GM11168 (cell line): ENCODE results near the gene IDH3A.

Source experiments
- in situ Hi-C: fragments of 300-500 bp; cut with MboI; formaldehyde crosslinking; loops from one replicate; pipeline ENCODE4 v1.12.0; 2022; ENCODE audit warnings: low sequenced_read_pairs; ENCODE audit not compliant: unreplicated experiment

IDH3A gene

DNA sequence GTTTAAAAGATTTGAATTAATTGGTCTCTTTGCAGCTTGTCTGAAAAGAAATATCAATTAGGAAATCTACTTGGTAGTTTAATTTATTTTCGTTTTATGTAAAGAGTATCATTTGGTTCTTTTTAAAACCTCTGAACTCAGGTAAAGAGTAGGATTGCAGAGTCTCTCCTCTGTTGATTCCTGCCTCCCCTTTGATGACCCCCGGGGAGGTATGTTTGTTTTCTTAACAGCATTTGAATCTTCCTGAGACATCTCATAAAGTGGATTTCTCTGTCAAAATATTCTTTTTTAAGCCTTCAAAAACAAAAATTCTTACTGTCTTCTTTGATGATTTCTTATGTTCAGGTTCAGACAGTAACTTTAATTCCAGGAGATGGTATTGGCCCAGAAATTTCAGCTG lies 8.0 kb downstream of the IDH3A start:
- in situ Hi-C loops: no loop called here

DNA sequence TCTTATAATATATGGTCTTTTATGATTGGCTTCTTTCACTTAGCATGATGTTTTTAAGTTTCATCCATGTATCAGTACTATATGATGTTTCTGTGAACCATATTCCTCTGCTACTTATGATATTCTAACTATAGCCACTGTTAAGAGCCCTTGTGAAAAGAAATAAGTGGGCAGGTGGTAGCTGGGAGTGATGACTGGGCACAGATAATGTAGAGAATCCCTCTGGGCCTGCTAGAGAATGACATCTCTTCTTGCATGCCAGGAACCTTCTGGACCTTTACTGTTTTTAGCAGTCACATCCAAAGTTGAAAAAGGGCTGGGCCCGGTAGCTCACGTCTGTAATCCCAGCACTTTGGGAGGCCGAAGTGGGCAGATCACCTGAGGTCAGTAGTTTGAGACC lies 10.2 kb downstream of the IDH3A start:
- in situ Hi-C loops: no loop called here

DNA sequence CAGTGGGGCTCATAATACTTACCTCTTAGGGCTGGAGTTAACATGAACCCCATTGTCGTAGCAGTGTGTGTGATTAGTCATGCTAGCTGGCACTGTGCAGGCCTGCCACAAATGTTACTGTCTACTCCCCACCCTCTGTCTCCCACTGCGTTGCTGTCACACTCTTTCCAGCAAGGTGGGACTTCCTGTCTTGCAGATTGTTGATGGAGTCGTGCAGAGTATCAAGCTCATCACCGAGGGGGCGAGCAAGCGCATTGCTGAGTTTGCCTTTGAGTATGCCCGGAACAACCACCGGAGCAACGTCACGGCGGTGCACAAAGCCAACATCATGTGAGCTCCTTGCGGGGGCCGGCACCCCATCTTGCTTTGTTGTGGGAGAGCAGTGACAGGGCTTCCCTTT lies 12.9 kb downstream of the IDH3A start:
- in situ Hi-C loops: no loop called here

DNA sequence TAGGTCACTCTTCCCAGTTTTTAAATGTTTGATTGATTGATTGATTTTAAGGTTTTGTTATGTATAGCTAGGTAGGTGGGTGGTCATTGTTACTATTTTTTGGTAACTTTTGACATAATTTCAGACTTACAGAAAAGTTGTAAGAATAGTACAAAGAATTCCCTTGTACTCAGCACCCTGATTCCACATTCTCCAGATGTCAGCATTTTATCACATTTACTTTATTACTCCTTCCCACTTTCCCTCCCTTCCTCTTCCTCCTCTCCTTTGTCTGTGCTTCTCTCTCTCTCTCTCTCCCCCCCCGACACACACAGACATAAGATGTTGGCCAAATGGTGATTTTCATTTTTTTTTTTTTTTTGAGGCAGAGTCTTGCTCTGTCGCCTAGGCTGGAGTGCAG lies 14.8 kb downstream of the IDH3A start:
- in situ Hi-C loops: no loop called here

DNA sequence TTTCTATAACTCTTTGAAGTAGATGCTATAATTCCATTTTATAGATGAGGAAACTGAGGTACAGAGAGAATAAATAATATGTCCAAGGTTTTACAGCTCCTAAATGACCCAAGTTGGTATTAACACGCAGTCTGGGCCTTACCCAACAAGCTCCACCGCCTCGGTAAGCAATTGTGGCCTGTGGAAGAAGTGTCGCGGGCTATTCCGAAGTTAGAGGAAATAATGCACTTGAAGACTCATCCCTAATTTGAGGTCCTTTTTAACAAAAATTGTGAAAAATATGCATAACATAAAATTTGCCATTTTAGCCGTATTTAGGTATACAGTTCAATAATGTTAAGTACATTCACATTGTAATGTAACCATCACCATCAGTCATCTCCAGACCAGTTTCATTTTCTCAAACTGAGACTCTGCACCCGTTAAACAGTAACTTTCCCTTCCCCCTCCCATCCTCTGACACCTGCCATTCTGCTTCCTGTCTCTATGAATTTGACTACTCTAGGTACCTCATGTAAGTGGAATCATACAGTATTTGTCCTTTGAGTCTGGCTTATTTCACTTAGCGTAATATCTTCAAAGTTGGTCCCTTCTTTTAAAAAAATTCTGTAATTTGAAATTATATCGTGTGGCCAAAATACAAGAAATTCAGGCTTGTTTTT lies 18.2 kb downstream of the IDH3A start:
- in situ Hi-C loops: no loop called here

DNA sequence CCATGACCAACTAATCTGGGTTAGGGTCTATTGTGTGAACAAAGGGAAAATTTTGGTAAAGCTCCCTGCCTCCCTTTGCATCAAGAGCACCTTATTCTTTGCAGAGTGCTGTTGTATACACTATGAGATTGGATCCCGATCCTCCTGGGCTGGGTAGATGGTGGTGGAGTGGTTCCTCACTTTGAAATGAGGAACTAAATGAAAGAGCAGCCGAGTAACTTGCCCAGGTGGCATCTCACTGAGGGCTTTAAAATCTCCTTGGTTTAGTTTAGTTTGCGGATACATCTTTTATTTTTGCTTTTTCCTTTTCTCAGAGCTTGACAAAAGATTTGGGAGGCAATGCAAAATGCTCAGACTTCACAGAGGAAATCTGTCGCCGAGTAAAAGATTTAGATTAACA lies 19.4 kb downstream of the IDH3A start:
- in situ Hi-C loops: no loop called here

DNA sequence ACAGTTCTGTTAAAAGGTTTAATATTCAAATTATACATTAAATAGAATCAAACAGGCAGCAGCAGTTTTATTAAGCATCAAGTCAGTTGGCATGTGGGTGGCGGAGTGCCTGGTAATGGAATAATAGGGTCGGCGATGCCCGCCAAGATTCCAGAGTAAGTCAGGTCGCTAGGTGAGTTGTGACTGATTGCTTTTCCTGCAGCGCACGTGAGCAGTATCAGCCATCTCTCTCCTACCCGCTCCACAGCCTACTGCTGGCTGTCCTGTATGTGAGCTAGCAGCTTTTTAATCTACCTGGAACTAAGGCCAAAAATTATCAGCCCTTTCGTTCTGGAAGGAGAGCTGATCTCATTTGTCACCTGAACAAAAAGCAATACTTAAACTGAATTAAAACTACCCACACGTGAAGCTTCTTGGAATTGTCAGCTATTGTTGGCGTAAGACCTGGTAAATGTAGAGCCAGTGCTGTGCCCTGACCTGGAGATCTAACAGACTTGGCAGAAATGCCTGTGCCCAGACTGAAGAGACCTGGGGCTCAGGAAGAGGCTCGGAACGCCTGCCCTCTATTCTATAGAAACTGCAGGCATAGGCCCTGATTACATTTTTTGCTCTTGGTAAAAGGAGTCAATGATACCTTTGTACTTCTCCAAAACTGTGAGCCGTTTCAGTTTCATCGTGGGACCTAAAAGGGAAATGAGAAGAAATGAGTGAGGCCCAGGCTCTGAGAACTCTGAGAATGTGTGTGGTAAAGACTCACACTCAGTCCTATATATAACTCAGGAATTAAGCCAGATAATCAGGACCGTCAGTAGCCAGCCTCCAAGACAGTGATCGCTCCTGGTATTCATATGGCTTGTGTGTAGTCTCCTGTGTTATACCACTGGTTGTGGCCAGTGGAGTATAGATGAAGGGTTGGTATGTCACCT lies 21.9 kb downstream of the IDH3A start:
- in situ Hi-C loops: no loop called here

DNA sequence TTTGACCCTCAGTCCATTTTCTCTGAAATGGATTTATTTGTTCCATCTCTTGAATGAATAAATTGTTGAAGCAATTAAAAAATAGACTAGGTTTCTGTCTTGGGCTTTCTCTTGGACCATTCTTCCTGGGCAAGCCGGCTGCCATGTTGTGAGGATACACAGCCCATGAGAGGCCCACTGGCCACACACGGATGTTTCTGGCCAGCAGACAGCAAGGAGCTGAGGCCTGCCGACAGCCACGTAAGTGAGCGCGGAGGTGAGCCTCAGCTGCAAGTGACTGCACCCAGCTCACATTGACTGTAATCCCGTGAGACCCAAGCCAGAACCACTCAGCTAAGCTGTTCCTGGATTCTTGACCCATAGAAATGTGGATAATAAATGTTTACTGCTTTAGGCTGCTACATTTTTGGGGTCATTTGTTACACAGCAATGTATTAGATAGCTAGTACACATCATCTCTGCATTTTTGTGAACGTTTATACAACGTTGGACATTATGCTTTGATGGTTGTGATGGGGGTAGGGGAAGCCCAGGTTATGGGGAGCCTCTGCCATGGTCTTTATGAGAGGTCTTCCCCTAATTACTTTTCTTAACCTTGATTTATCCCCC lies 22.8 kb downstream of the IDH3A start:
- in situ Hi-C loops: no loop called here

DNA sequence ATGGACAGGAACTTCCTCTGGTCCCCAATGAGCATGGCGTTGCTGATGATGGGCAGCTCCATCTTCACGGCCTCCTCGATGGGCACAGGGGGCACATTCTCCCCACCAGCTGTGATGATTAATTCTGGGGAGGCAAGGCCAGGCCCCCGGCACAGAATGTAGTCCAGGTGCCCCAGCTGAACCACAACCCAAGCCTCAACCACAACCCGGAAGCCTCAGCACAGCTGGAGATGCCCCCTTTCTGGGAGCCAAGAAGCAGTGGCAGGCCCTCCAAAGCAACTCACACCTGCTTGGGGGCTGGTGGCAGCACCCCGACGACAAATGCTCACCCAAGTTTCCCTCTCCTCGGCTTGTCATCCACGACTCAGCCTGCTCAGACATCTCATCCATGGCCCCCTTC lies 25.2 kb downstream of the IDH3A start:
- in situ Hi-C loops: no loop called here

DNA sequence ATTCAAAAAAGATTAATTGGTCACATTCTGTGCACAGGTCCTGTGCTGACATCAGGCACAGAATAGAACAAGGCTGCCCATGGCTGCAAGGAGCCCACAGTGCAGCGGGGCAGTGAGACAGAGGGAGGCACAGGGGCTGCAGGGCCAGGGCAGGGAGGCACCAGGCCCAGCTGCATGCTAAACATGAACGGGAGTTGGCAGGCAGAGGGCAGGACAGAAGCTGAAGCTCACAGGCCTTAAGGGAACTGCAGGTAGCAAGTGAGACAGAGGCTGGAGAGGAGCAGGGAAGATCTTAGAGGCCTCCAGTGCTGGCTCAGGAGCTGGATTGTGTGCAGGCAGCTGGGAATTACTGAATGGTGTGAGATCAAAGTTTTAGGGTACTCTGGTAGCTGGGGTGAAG lies 26.2 kb downstream of the IDH3A start:
- in situ Hi-C loops: no loop called here

DNA sequence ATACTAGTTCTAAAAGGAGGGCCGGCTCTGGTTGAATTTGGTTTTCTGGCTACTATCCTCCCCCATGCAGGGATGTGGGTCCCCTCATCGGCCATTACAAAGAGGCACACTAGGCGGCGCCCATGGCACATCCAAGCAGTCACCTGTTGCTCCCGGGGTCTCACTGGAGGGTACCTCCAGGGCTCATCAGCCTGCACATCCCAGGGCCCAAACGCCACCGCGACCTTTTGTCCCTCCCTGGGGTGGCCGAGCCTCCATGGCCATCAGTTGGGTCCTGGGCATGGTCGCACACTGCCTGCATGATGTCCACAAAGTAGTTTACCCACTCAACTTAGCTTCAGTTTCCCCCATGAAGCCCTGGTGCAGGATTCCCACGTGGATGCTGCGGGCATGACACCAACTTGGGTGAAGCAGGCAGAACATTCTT lies 28.3 kb downstream of the IDH3A start:
- in situ Hi-C loops: no loop called here

DNA sequence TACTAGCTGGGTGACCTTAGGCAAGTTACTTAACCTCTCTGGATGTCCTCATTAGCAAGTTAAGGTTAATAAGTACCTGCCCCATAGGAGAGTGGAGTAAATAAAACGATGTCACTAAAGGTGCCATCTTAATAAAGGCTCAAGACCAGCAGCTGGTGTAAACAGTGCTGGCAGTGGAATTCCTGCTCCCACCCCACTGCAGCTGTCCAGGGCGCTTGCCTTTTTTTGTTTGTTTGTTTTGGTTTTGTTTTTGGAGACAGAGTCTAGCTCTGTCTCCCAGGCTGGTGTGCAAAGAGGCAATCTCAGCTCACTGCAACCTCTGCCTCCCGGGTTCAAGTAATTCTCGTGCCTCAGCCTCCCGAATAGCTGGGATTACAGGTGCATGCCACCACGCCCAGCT lies 28.9 kb downstream of the IDH3A start:
- in situ Hi-C loops: no loop called here

DNA sequence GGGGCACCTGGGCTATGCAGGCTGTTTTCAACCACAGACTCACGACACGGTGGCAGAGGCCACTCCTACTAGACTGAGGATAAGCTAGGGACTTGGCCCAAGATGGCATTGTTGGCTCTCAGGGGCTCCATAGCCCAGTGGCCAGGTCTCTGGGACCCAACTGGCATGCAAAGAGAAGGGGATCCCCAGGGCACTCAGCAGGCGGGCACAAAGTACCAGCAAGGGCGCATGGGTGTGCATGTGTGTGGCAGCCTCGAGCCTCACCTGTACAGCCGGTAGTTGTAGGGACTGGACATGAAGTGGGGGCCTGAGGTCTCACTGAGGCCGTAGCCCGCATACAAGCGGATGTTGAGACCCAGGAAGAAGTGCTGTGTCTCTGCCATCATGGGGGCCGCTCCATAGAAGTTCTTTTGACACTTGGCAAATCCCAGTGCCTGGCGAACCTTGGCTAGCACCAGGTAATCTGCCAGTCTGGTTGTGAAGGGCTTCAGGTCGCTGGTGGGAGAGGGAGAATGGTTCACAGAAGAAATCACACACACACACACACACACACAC lies 30.2 kb downstream of the IDH3A start:
- in situ Hi-C loops: no loop called here

DNA sequence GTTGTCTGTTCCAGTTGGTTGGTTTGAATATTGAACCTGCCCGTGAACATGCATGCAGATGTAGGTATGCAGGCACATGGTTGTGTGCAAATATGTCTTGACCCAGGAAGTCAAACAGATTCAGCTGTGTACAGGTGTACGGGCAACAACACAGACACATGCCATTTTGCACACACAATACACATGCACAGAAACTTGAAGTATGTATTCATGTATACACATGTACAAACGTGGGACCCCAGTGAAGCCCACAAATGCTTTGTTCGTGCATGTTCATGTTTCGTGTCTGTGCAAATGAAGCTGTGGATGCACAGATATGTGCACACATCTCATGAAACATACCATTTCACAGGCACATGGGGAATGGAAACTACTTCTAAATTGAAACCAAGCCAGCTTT lies 30.7 kb downstream of the IDH3A start:
- in situ Hi-C loops: no loop called here

DNA sequence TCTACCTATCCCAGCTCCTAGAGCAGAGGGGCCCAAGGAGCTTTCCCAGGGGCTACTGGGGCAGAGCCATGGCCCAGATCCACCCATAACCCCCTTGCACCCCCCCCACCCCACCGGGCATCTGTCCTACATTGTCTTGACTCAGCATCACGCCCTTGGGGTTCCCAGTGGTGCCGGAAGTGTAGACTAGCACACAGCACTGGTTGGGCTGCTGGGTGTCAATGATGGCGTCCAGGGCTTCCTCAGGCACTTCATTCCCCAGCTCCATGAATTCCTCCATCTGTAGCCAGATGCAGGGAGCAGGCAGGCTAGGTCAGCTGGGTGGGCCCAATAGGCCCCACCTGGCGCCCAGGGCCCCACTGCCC lies 33.2 kb downstream of the IDH3A start:
- in situ Hi-C loops: no loop called here

DNA sequence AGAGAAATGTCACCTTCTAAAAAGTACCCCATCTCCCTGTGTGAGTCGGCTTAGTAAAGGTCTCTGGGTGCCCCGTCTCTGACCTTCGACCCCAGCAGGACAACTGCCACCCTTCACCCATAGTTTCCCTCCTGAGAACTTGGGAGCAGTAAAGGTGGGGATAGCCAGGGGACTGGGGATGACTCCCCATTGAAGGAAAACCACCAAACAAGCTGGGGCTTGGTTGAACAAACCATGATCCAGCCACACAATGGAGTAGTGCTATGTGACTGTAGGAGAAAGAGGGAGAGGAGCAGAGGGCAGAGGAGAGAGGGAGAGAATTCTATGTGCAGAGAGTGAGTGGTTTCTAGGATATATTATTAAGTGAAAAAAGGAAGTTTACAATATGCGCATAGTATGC lies 33.7 kb downstream of the IDH3A start:
- in situ Hi-C loops: no loop called here

DNA sequence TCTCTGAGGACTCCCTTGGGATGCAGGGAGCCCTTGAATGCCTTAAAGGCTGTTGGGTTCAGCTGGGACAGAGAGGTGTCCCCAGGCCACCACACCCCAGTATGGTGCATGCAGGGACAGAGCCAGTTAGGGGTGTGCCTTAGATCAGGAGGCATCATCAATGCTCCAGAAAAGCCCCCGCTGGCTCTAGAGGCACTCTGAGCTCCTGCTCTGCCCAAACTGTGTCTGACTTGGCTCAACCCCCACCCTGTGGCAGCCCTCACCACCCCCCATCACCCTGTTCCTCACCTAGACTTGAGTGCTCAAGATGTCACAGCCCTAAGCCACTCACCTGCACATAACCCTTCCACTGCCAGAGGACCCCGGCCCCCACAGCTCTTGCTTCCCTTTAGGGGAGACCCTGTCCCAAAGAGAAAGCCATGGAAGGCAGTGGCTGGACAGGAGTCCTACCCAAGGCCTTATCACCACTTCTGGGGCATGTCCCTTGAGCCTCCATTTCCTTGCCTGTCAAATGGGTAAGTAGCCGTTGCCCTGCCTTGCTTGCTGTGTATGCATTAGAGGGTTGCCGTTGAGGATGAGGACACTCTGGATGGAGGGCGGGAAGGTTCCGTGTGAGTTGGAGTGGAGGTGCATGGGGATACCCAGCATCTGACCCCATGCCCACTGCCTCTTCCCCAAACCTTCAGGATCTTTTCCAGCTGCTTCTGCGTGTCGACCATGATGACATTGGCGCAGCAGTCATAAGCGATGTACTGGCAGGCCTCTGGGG lies 43.8 kb downstream of the IDH3A start:
- in situ Hi-C loops: no loop called here

DNA sequence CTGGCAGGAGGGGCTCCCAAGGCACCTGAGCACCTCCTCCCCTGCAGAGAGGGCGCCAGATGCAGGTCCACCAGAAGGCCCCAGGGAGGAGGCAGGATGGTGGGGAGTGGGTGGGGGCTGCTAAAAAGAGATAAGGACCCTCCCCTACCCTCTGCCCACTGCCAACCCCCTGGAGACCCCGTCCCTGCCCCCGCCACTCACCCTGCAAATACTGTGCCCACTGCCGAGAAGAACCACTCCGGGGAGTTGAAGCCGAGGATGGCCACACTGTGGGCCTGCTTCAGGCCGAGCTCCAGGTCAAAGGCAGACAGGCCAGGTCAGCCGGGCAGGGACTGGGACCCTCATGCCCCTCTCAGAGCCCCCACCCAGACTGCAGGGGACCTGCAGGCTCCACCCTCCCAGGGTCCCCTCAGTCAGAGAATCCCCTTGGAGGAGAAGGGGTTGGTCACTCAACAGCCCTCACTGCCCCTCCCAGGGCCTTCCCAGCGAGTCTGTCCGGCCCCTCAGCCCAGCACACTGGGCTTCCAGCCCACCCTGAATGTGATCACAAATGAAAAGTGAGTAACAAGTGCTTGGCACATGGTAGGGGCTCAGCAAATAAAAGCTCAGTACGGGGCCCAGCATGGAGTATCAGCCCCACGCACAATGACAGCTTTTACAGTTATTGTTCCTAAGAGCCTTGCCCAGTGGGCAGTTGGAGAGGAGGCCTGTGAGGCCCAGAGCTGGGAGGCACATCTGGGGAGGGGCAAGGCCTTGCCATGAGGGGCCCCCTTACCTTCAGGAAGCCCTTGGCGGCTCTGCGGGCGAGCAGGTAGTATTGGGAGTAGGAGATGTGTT lies 44.8 kb downstream of the IDH3A start:
- in situ Hi-C loops: no loop called here

DNA sequence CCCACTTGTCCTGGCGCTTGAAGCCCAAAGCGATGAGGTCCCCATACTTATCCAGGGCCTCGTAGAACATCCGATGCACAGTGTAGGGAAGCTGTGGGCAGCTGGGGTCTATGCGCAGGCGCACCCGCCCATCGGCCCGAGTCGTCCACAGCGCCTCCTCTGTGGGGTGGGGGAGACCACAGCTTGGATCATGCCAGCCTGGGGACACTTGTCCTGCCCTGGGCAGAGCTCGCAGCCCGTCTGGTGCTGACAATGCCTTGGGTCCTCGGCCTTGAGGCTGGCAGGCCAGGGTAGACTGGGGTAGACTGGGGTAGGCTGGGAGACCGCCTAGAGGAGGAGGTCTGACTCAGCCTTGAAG lies 45.4 kb downstream of the IDH3A start:
- in situ Hi-C loops: no loop called here
